IPS DF 4.7 (cell line): ENCODE measurements around the gene CARMIL1.

ENCODE experiments used
- DNase-seq: peaks from one replicate; pipeline ENCODE4 v3.0.0-alpha.2; 2013; ENCODE audit warnings: low spot score; ENCODE audit errors: extremely low read depth

CARMIL1 gene

GRCh38 chr6:25307805-25308494, 28.8 kb downstream of the CARMIL1 start:
- DNase-seq: no peak

- no peak for DNase-seq
Observed at GRCh38 chr6:25309886-25310285, 30.7 kb downstream of the CARMIL1 start.

DNA sequence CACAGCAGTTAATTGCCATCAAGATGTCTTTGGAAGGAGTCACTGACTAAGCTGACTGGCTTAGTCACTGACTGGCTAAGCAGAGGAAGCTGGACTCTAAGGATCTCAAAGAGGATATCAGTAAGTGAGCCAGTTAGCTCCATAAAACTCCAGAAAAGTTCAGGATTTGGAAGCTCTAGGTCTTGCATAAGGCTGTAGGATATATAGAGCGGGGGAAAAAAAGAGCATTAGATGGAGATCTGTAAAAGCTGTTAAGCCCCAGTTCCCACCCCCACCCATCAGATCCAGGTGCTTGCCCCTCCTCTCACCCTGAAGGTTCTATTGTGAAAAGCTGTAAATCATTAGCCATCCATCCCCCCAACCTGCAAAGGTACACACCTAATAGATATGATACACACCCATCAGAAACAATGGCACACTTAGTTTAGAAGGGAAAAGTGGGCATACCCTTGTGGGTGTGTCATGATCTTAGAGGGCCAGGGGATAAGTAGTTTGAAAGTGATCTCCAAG, 32.2 kb downstream of the CARMIL1 start:
- DNase-seq: no peak

GRCh38 chr6:25312034-25312620, 33.0 kb downstream of the CARMIL1 start:
- no peak for DNase-seq

DNA sequence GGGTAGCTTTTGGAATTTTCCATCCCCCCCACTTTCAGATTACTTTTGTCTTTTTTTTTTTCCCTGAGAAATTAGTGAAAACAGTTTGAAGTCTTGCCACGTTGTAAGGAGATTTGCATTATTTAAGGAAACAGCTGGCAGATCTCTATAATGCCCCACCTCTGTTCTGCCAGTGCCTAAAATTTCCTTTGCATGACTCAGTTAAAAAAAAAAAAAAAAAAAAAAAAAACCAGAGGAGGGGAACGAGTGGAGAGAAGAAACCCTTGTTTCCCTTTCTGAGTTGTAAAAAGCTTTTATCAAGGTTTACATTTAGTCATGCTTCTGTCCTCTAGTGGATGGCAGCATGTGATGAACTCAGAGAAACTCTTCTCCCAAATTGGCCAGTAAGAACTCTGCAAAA, 33.5 kb downstream of the CARMIL1 start:
- no peak for DNase-seq

- no peak for DNase-seq
Observed at GRCh38 chr6:25314509-25315175, 35.5 kb downstream of the CARMIL1 start.

DNA sequence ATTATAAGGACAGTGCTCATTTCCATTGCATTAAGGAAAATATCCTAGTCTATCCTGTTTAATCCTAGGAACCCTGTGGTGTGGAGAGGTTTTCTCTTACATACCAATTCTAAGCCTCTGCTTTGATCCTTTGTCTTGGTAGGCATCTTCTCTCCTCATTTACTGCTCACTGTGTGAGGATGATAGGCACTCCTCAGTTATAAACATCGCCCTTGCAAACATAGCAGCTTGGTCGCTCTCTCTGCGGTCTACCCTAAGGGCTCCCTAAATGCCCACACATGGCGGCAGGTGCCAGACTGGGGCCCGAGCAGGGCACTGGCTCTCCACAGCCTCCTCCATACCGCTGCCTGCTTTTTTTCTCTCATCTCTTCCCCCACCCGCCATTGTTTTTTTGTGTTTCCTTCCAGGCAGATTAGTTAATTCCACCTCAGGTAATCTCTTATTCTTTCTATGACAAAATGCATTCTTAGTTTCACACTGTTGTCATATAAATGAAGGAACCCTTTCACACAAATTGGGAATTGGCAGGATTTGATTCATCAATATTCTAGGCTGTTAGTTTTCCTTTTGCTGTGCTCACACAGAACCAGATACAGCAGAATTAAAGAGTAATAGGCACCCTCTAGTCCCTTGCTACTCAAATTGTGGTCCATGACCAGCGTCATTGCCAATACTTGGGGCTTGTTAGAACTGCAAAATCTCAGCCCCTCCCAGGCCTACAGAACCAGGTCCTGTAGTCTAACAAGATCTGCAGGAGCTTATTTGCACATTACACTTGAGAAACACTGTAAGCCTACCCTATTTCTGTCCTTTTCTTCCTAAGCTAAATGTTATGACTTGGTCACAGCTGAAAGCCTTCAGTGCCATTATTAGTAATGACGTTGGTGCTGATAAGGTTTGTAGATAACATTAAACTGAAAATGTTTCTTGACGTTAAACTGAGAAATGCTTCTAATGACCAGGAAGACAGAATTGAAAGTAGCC, 36.3 kb downstream of the CARMIL1 start:
- no peak for DNase-seq

- no peak for DNase-seq
Observed at GRCh38 chr6:25316626-25317025, 37.5 kb downstream of the CARMIL1 start.

GRCh38 chr6:25318589-25318988, 39.4 kb downstream of the CARMIL1 start:
- DNase-seq: no peak

DNA sequence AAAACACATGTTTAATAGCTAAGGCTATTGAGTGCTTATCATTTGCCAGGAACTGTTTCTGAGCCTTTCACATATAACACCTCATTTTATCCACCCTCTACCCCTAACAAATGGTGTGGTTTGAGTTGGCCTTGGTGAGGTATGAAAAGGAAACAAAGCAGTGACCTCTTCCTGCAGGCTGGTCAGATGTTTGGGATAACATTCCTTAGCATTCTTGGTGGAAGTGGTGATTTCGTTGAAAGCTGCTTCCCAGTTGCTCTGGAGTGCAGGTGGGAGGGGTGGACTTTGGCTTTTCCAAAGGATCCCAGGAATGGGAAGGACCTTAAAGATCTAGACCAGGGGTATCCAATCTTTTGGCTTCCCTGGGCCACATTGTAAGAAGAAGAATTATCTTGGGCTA, 41.3 kb downstream of the CARMIL1 start:
- no peak for DNase-seq

DNA sequence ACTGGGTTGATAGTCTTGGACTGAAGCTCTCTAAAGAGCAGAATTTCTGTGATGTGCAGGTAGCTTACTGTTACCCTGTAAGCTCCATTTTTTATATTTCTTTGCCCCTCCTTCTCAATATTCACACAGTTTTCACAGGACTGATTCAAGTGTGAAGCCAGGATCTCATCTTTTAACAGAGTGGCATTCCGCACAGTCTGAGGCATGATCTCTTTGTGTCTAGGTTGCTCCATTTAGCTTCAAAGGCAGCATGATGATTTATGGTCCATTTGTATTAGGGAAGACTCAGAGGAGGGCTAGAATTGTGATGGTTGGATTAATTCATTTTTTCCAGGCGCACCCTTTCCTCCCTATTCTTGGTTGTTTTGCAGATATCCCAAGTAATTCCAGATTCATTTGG, 43.5 kb downstream of the CARMIL1 start:
- no peak for DNase-seq

DNA sequence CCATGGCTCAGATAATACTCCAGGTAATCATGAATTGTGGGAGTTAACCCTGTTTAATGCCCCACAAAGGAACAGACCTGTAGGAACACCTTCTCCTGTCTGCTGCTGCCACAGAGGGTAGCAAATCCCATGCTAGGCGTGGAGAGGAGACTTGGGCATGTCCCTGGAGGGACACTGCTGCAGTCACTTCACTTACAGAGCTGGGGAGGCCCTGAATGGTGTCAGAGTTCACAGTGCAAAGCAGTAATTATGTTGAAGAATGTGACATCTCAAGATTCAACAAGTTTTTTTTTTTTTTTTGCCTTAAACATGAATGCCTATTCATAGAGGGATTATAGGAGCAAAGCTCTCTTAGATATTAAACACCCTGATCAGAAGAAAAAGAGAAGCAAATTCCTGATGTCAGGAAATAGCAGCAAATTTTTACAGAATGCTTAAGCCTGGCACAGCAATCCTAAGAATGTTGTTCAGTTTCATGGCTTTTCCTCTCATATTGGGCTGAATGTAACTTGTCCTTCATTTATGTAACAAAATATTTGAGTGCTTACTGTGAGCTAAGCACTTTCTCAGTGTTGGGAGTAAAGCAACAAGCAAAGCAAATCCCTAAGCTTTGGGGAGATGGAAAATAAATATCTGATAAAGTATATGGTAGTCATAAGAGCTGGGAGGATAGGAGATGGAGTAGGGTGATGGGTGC, 45.0 kb downstream of the CARMIL1 start:
- DNase-seq: no peak

DNA sequence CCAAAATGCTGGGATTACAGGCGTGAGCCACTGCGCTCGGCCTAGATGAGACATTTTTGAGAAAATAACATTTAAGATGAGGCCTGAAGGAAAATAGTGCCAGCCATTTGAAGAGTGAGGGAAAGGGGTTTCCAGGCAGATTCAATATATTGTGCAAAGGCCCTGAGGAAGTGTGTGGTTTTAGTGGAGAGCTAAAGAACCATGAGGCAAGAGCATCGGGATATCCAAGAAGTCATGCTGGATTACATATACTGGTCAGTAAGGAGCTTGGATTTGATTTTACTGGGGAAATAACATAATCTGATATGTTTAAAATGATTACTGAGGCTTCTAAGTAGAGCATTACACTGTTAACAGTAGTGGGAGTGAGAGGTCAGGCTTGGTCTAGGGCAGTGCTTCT, 47.0 kb downstream of the CARMIL1 start:
- DNase-seq: no peak

GRCh38 chr6:25326960-25327359, 47.8 kb downstream of the CARMIL1 start:
- DNase-seq: no peak

DNA sequence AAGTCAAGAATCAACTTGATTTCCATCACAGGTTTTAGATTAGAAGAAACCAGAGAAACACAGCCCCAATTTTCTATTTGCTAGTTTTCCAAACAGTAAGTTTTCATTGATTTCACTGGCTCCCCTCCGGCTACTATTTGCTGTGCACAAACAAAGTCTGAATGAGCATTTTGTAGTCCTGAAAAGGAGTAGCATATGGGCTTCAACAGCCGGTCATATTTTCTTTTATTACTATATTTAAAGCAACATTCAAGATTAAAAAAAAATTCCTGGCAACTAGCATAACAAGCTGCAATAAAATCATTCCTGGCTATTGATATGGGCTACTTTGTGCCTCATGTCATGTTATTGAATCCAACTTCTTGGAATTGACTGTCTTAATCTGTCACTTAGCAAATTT, 48.3 kb downstream of the CARMIL1 start:
- no peak for DNase-seq

GRCh38 chr6:25329161-25329817, 50.1 kb downstream of the CARMIL1 start:
- DNase-seq: no peak

GRCh38 chr6:25329982-25330381, 50.8 kb downstream of the CARMIL1 start:
- DNase-seq: no peak

- DNase-seq: no peak
Observed at GRCh38 chr6:25330796-25331685, 51.9 kb downstream of the CARMIL1 start.

GRCh38 chr6:25332165-25332564, 53.0 kb downstream of the CARMIL1 start:
- DNase-seq: no peak
